ENCODE data around the gene CTDSP2. TPM values are rescaled to one million over a fixed set of nuclear protein-coding genes. Genes with fewer than 3 reads are reported as not detected.
"Not testable (repeated sequence)": the region's sequence is repeated elsewhere in the genome, so short reads cannot be mapped to it uniquely, and the experiment has no call there.

The CTDSP2 gene
- polyA plus RNA-seq, 1 donor from 2014 or later = 44.6 TPM

- Mint-ChIP-seq H3K36me3 (peaks cover 3% of the 10 kb centered on the region), H3K4me3 (peak overlapping the region; percentile 96 to 100 (median 100)), H3K4me1 (peaks cover 11 to 20% (median 11%) of the 10 kb centered on the region in 3 donors), H3K9me3 (no peaks in the 10 kb centered on the region), H3K27me3 (no peaks in the 10 kb centered on the region), H3K27ac (peak overlapping the region in 2 of 3 donors; percentile 93 to 99)
Observed at GRCh38 chr12:57783466-57783801, 63.1 kb downstream of the CTDSP2 start.

- Mint-ChIP-seq H3K4me3 (peak within 1 kb of the TSS; percentile 96 to 100 (median 100)), H3K36me3 (peaks cover 3% of the 10 kb centered on the region), H3K27me3 (no peaks in the 10 kb centered on the region), H3K27ac (peak within 1 kb of the TSS; percentile 93 to 99 (median 96)), H3K4me1 (peaks cover 11 to 20% (median 11%) of the 10 kb centered on the region in 3 donors), H3K9me3 (no peaks in the 10 kb centered on the region)
Observed at GRCh38 chr12:57782608-57783465, 63.7 kb downstream of the CTDSP2 start, which contains the start of gene TSFM. TSS of gene TSFM (plus strand) at chr12:57782787. CDS start at chr12:57782802, 15 bp downstream.

GRCh38 chr12:57782243-57782607 is 64.3 kb downstream of the CTDSP2 start:
- Mint-ChIP-seq H3K27ac (peak overlapping the region; percentile 93 to 99 (median 96)), H3K4me1 (peaks cover 11 to 20% (median 11%) of the 10 kb centered on the region in 3 donors), H3K4me3 (peak overlapping the region; percentile 96 to 100 (median 100)), H3K27me3 (no peaks in the 10 kb centered on the region), H3K36me3 (peaks cover 3% of the 10 kb centered on the region), H3K9me3 (no peaks in the 10 kb centered on the region)

- H3K27ac Mint-ChIP-seq = peak overlapping the region in 2 of 3 donors; percentile 93 to 99
- peaks cover 11 to 20% (median 11%) of the 10 kb centered on the region in 3 donors for H3K4me1 Mint-ChIP-seq
Observed at GRCh38 chr12:57781801-57782200, 64.7 kb downstream of the CTDSP2 start.

GRCh38 chr12:57781244-57781643 is 65.3 kb downstream of the CTDSP2 start:
- H3K36me3 Mint-ChIP-seq = peaks cover 2% of the 10 kb centered on the region
- H3K27me3 Mint-ChIP-seq = no peaks in the 10 kb centered on the region
- peak overlapping the region in 1 of 3 donors; percentile 93 for H3K27ac Mint-ChIP-seq
- peaks cover 11 to 20% (median 11%) of the 10 kb centered on the region in 3 donors for H3K4me1 Mint-ChIP-seq
- no peaks in the 10 kb centered on the region for H3K9me3 Mint-ChIP-seq
- H3K4me3 Mint-ChIP-seq = peak overlapping the region in 2 of 4 donors; percentile 18 to 96

More at GRCh38 chr12:57781801-57782200, 64.7 kb downstream of the CTDSP2 start:
- H3K36me3 Mint-ChIP-seq = peaks cover 3% of the 10 kb centered on the region
- peak overlapping the region in 3 of 4 donors; percentile 10 to 96 (median 59) for H3K4me3 Mint-ChIP-seq
- no peaks in the 10 kb centered on the region for H3K27me3 Mint-ChIP-seq
- no peaks in the 10 kb centered on the region for H3K9me3 Mint-ChIP-seq

GRCh38 chr12:57780284-57780897 is 66.1 kb downstream of the CTDSP2 start:
- H3K4me3 Mint-ChIP-seq = no peak overlapping the region
- no peaks in the 10 kb centered on the region for H3K27me3 Mint-ChIP-seq
- peak overlapping the region in 2 of 3 donors; percentile 21 to 22 for H3K27ac Mint-ChIP-seq
- H3K9me3 Mint-ChIP-seq = no peaks in the 10 kb centered on the region
- H3K4me1 Mint-ChIP-seq = peaks cover 11 to 20% (median 14%) of the 10 kb centered on the region in 3 donors
- peaks cover 4% of the 10 kb centered on the region for H3K36me3 Mint-ChIP-seq

- Mint-ChIP-seq H3K27ac (peak overlapping the region; percentile 21 to 59 (median 28)), H3K4me1 (peaks cover 11 to 20% (median 14%) of the 10 kb centered on the region in 3 donors), H3K27me3 (no peaks in the 10 kb centered on the region), H3K4me3 (peak overlapping the region in 1 of 4 donors; percentile 9), H3K36me3 (peaks cover 4% of the 10 kb centered on the region), H3K9me3 (no peaks in the 10 kb centered on the region)
Observed at GRCh38 chr12:57779736-57780135, 66.8 kb downstream of the CTDSP2 start.

GRCh38 chr12:57777911-57778310 is 68.6 kb downstream of the CTDSP2 start:
- H3K4me1 Mint-ChIP-seq = peaks cover 7 to 14% (median 7%) of the 10 kb centered on the region in 3 donors
- H3K27me3 Mint-ChIP-seq = no peaks in the 10 kb centered on the region
- no peak overlapping the region for H3K4me3 Mint-ChIP-seq
- H3K36me3 Mint-ChIP-seq = peaks cover 6% of the 10 kb centered on the region
- no peak overlapping the region for H3K27ac Mint-ChIP-seq
- H3K9me3 Mint-ChIP-seq = no peaks in the 10 kb centered on the region

GRCh38 chr12:57777367-57777766 is 69.2 kb downstream of the CTDSP2 start:
- Mint-ChIP-seq H3K9me3 (no peaks in the 10 kb centered on the region), H3K4me1 (peaks cover 2 to 11% (median 7%) of the 10 kb centered on the region in 3 donors), H3K36me3 (peaks cover 6% of the 10 kb centered on the region), H3K27me3 (no peaks in the 10 kb centered on the region), H3K4me3 (peak overlapping the region in 1 of 4 donors; percentile 74), H3K27ac (no peak overlapping the region)

GRCh38 chr12:57776247-57776587 is 70.3 kb downstream of the CTDSP2 start:
- Mint-ChIP-seq H3K27me3 (peaks cover 3% of the 10 kb centered on the region), H3K27ac (peak overlapping the region in 1 of 3 donors; percentile 54), H3K36me3 (peaks cover 6% of the 10 kb centered on the region), H3K9me3 (no peaks in the 10 kb centered on the region), H3K4me3 (peak overlapping the region in 2 of 4 donors; percentile 29 to 67), H3K4me1 (peaks cover 7 to 13% (median 9%) of the 10 kb centered on the region in 3 donors)

GRCh38 chr12:57775563-57776246 is 70.8 kb downstream of the CTDSP2 start:
- Mint-ChIP-seq H3K4me3 (peak overlapping the region in 3 of 4 donors; percentile 23 to 67 (median 25)), H3K9me3 (no peaks in the 10 kb centered on the region), H3K4me1 (peaks cover 7 to 15% (median 10%) of the 10 kb centered on the region in 3 donors), H3K36me3 (peaks cover 6% of the 10 kb centered on the region), H3K27ac (peak overlapping the region in 2 of 3 donors; percentile 31 to 54), H3K27me3 (peaks cover 3% of the 10 kb centered on the region)

- Mint-ChIP-seq H3K27me3 (peaks cover 3% of the 10 kb centered on the region), H3K27ac (peak overlapping the region in 1 of 3 donors; percentile 31), H3K4me1 (peaks cover 7 to 15% (median 10%) of the 10 kb centered on the region in 3 donors), H3K36me3 (peaks cover 6% of the 10 kb centered on the region), H3K9me3 (no peaks in the 10 kb centered on the region), H3K4me3 (peak overlapping the region in 1 of 4 donors; percentile 67)
Observed at GRCh38 chr12:57775044-57775443, 71.5 kb downstream of the CTDSP2 start.

- not testable (repeated sequence) for H3K27me3 Mint-ChIP-seq, H3K27ac Mint-ChIP-seq, H3K36me3 Mint-ChIP-seq, H3K9me3 Mint-ChIP-seq
- Mint-ChIP-seq H3K4me1 (peaks cover 7 to 15% (median 10%) of the 10 kb centered on the region in 3 donors), H3K4me3 (peak overlapping the region in 1 of 4 donors; percentile 70)
Observed at GRCh38 chr12:57774634-57775033, 71.9 kb downstream of the CTDSP2 start.

- Mint-ChIP-seq H3K4me3 (peak within 1 kb of the TSS; percentile 97 to 100 (median 99)), H3K27me3 (peaks cover 3% of the 10 kb centered on the region), H3K4me1 (peaks cover 7 to 15% (median 10%) of the 10 kb centered on the region in 3 donors), H3K36me3 (peaks cover 7% of the 10 kb centered on the region), H3K27ac (peak within 1 kb of the TSS; percentile 94 to 97 (median 96)), H3K9me3 (no peaks in the 10 kb centered on the region)
Observed at GRCh38 chr12:57772429-57773322, 73.9 kb downstream of the CTDSP2 start, which contains the start of gene EEF1AKMT3. TSS of gene EEF1AKMT3 (plus strand) at chr12:57772614. CDS start at chr12:57772725, 111 bp downstream.

Measured in IgD-negative memory B cell (primary cell).